WTC11 (cell line): ENCODE results near the gene PRCC. TPM values are rescaled to one million over a fixed set of nuclear protein-coding genes. Genes with fewer than 3 reads are reported as not detected.
A peak's percentile ranks its signal among the peaks of the same experiment; 100 is the strongest.

ENCODE experiments used
- ARID4B ChIP-seq: sonication (generic); formaldehyde crosslinking; IDR thresholded peaks from 2 replicates; pipeline ENCODE4 v1.8.0; 2023; ENCODE audit warnings: missing genetic modification reagents, mild to moderate bottlenecking, borderline replicate concordance
- ATF2 ChIP-seq: sonication (generic); formaldehyde crosslinking; IDR thresholded peaks from 2 replicates; pipeline ENCODE4 v1.8.1; 2022; ENCODE audit warnings: low read depth, missing genetic modification reagents, borderline replicate concordance
- ATF6 ChIP-seq: sonication (generic); formaldehyde crosslinking; IDR thresholded peaks from 2 replicates; pipeline ENCODE4 v1.8.1; 2023; ENCODE audit warnings: mild to moderate bottlenecking, missing genetic modification reagents
- CBFB ChIP-seq: sonication (generic); formaldehyde crosslinking; IDR thresholded peaks from 2 replicates; pipeline ENCODE4 v1.8.1; 2022; ENCODE audit warnings: mild to moderate bottlenecking, low read depth, missing genetic modification reagents
- E2F1 ChIP-seq: sonication (generic); formaldehyde crosslinking; IDR thresholded peaks from 2 replicates; pipeline ENCODE4 v1.8.0; 2022; ENCODE audit warnings: mild to moderate bottlenecking, missing genetic modification reagents
- ELF4 ChIP-seq: sonication (generic); formaldehyde crosslinking; IDR thresholded peaks from 2 replicates; pipeline ENCODE4 v1.8.1; 2022; ENCODE audit warnings: low read depth, mild to moderate bottlenecking, moderate library complexity, missing genetic modification reagents
- ERG ChIP-seq: fragments of 250-450 bp; sonication (Bioruptor Pico); IDR thresholded peaks from 2 replicates; pipeline ENCODE4 v1.8.0; 2021; ENCODE audit warnings: mild to moderate bottlenecking
- HMGA2 ChIP-seq: fragments of 250-450 bp; sonication (Bioruptor Pico); IDR thresholded peaks from 2 replicates; pipeline ENCODE4 v1.4.0; 2021; ENCODE audit warnings: mild to moderate bottlenecking, moderate library complexity
- IRF2 ChIP-seq: sonication (generic); formaldehyde crosslinking; IDR thresholded peaks from 2 replicates; pipeline ENCODE4 v1.8.0; 2022; ENCODE audit warnings: low read depth, missing genetic modification reagents, borderline replicate concordance
- JUN ChIP-seq: sonication (generic); formaldehyde crosslinking; IDR thresholded peaks from 2 replicates; pipeline ENCODE4 v1.8.0; 2023; ENCODE audit warnings: mild to moderate bottlenecking, missing genetic modification reagents
- MAX ChIP-seq: sonication (generic); formaldehyde crosslinking; IDR thresholded peaks from 2 replicates; pipeline ENCODE4 v1.8.0; 2022; ENCODE audit warnings: mild to moderate bottlenecking, missing genetic modification reagents
- NFYB ChIP-seq: sonication (generic); formaldehyde crosslinking; conservative IDR thresholded peaks from 2 replicates; pipeline ENCODE4 v1.8.0; 2022; ENCODE audit warnings: low read depth, missing genetic modification reagents
- NR1H2 ChIP-seq: sonication (generic); formaldehyde crosslinking; IDR thresholded peaks from 2 replicates; pipeline ENCODE4 v1.9.0; 2021; ENCODE audit warnings: mild to moderate bottlenecking, moderate library complexity, missing genetic modification reagents
- NR2C2 ChIP-seq: sonication (generic); formaldehyde crosslinking; IDR thresholded peaks from 2 replicates; pipeline ENCODE4 v1.8.0; 2022; ENCODE audit warnings: mild to moderate bottlenecking, missing genetic modification reagents
- NR3C1 ChIP-seq: sonication (generic); formaldehyde crosslinking; conservative IDR thresholded peaks from 2 replicates; pipeline ENCODE4 v1.8.1; 2023; ENCODE audit warnings: low read depth, mild to moderate bottlenecking, missing genetic modification reagents
- SP1 ChIP-seq: sonication (generic); formaldehyde crosslinking; conservative IDR thresholded peaks from 2 replicates; pipeline ENCODE4 v1.8.1; 2022; ENCODE audit warnings: missing genetic modification reagents
- TEAD4 ChIP-seq: sonication (generic); formaldehyde crosslinking; IDR thresholded peaks from 2 replicates; pipeline ENCODE4 v1.8.0; 2022; ENCODE audit warnings: mild to moderate bottlenecking, missing genetic modification reagents
- USF2 ChIP-seq: sonication (generic); formaldehyde crosslinking; IDR thresholded peaks from 2 replicates; pipeline ENCODE4 v1.8.1; 2023; ENCODE audit warnings: mild to moderate bottlenecking, missing genetic modification reagents, moderate library complexity
- ZMAT4 ChIP-seq: fragments of 250-450 bp; sonication (Bioruptor Pico); IDR thresholded peaks from 2 replicates; pipeline ENCODE4 v1.9.0; 2021; ENCODE audit warnings: mild to moderate bottlenecking
- ZNF317 ChIP-seq: sonication (generic); formaldehyde crosslinking; IDR thresholded peaks from 2 replicates; pipeline ENCODE4 v1.8.1; 2023; ENCODE audit warnings: low read depth, mild to moderate bottlenecking, moderate library complexity, missing genetic modification reagents, borderline replicate concordance
- ZNF532 ChIP-seq: fragments of 250-450 bp; sonication (Bioruptor Pico); IDR thresholded peaks from 2 replicates; pipeline ENCODE4 v1.9.0; 2021; ENCODE audit warnings: mild to moderate bottlenecking, borderline replicate concordance
- ZNF671 ChIP-seq: fragments of 250-450 bp; sonication (Bioruptor Pico); IDR thresholded peaks from 2 replicates; pipeline ENCODE4 v1.8.0; 2021; ENCODE audit warnings: mild to moderate bottlenecking
- total RNA-seq: library from RNA; stranded (reverse); gene quantifications from 3 replicates; pipeline ENCODE4 v1.2.3, GENCODE V29; 2021

The PRCC gene
- total RNA-seq, 1 experiment from 2014 or later, result 97.4 TPM

- TF ChIP-seq ZNF532 (no peak), ATF2 (no peak), USF2 (CRISPR knock-in tag) (no peak), SP1 (CRISPR knock-in tag) (peak; percentile 82), NR2C2 (no peak), ZNF317 (CRISPR knock-in tag) (no peak), NR3C1 (CRISPR knock-in tag) (no peak), E2F1 (CRISPR knock-in tag) (no peak), TEAD4 (peak; percentile 57; the same call in 1 of the 2 replicates), ATF6 (no peak), NFYB (CRISPR knock-in tag) (0 out of 2 replicates have a peak, but pooled peaks have one; percentile 16), ELF4 (CRISPR knock-in tag) (no peak), ZNF671 (CRISPR knock-in tag) (no peak), NR1H2 (CRISPR knock-in tag) (no peak), HMGA2 (CRISPR knock-in tag) (no peak), IRF2 (CRISPR knock-in tag) (no peak), ZMAT4 (CRISPR knock-in tag) (no peak), MAX (CRISPR knock-in tag) (peak; percentile 42), JUN (CRISPR knock-in tag) (peak; percentile 76; the same call in 1 of the 2 replicates), ARID4B (no peak; the same call in 1 of the 2 replicates), ERG (CRISPR knock-in tag) (no peak), CBFB (CRISPR knock-in tag) (no peak)
These were observed at the start of gene PRCC (continued) for GRCh38 chr1:156767101-156767878.
